Measurements from ENCODE around the gene IFI27L2. TPM values are rescaled to one million over a fixed set of nuclear protein-coding genes. Genes with fewer than 3 reads are reported as not detected.

IFI27L2 gene
- total RNA-seq, 2 experiments from 2014 or later = 76.4 to 77.9 TPM

DNA sequence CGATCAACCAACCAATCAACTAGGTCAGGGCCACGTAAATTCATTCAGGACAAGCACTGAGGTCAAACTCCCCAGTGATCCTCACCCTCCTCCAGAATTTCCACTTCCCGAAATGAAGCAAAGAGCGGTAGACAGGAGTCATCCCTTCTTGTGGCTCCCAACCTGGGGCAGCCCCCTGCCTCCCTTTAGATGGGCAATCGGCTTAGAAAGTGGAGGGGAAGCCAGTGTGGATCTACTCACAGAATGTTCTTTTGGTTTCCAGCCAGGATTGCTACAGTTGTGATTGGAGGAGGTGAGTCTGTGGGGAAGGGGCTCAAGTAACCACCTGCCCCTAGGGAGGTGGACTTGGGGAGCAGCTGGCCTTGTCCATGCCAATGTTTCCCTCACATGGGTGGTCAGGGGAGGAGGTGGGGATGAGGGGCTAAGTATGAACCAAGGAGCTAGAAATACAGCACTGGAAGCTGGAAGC is 14.8 kb downstream of the IFI27L2 start:
- Mint-ChIP-seq H3K9me3 (peaks cover 3% of the 10 kb centered on the region), H3K4me1 (peaks cover 43% of the 10 kb centered on the region), H3K27me3 (peaks cover 4% of the 10 kb centered on the region), H3K36me3 (peaks cover 17% of the 10 kb centered on the region), H3K4me3 (peak overlapping the region; percentile 9), H3K27ac (peak overlapping the region; percentile 9)
- POLR2A ChIA-PET = interaction anchor here (1.4 to 1.6 kb wide), 4 partner anchors 10 to 33 kb away, joined by 3 to 5 read pairs (median 4); partner anchors contain the start of genes DDX24 and IFI27L1
- DNase-seq (no peak), ATAC-seq (ENCODE audit: low read depth) (no peak)

GRCh38 chr14:94113908-94114588 is 15.4 kb downstream of the IFI27L2 start:
- Mint-ChIP-seq H3K27me3 (peaks cover 1% of the 10 kb centered on the region), H3K36me3 (peaks cover 17% of the 10 kb centered on the region), H3K4me1 (peaks cover 43% of the 10 kb centered on the region), H3K9me3 (no peaks in the 10 kb centered on the region), H3K27ac (no peak overlapping the region), H3K4me3 (peak overlapping the region; percentile 16)
- ATAC-seq (ENCODE audit: low read depth) (no peak), DNase-seq (no peak)
- POLR2A ChIA-PET = interaction anchor here (1.4 to 1.6 kb wide), 4 partner anchors 11 to 33 kb away, joined by 3 to 5 read pairs (median 4); partner anchors contain the start of genes DDX24 and IFI27L1

DNA sequence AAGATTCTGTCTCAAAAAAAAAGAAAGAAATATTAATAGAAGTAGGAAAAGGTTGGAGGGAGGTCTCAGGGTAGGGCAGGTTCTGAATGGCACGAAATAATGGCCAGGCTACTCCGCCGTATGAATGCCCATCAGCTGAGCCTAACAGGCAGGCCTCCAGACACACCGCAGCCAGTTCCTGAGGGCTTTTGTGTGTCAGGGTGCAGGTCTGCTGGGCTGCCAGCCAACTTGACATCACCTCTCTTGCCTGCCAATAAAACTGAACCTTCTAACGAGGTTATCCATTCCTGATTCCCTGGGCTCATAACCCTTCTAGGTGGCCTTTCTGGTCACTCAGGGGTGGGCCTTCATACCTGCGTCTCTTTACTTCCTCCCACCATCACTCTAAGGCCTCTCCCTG is 15.9 kb downstream of the IFI27L2 start:
- POLR2A ChIA-PET = interaction anchor here (1.4 kb wide), 1 partner anchor 13 kb away, joined by 3 read pairs; no protein-coding TSS in a partner anchor
- DNase-seq = no peak
- no peak overlapping the region for H3K27ac Mint-ChIP-seq
- H3K4me3 Mint-ChIP-seq = peak overlapping the region; percentile 16
- no peaks in the 10 kb centered on the region for H3K9me3 Mint-ChIP-seq
- no peak for ATAC-seq (ENCODE audit: low read depth)
- H3K36me3 Mint-ChIP-seq = peaks cover 19% of the 10 kb centered on the region
- peaks cover 43% of the 10 kb centered on the region for H3K4me1 Mint-ChIP-seq
- peaks cover 1% of the 10 kb centered on the region for H3K27me3 Mint-ChIP-seq

DNA sequence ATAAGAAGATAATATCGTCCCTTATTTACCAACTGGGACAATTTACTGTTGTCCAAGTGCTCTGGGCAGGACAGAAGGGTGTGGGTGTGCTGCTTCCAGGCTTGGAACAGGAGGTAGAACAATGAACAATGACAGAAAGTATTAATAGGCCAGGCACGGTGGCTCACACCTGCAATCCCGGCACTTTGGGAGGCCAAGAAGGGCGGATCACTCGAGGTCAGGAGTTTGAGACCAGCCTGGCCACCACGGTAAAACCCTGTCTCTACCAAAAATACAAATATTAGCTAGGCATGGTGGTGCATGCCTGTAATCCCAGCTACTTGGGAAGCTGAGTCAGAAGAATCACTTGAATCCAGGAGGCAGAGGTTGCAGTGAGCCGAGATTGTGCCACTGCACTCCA is 16.3 kb downstream of the IFI27L2 start:
- POLR2A ChIA-PET = no interaction called here
- peak overlapping the region; percentile 8 for H3K27ac Mint-ChIP-seq

GRCh38 chr14:94112513-94113063 is 16.8 kb downstream of the IFI27L2 start:
- Mint-ChIP-seq H3K4me1 (peaks cover 35% of the 10 kb centered on the region), H3K36me3 (peaks cover 27% of the 10 kb centered on the region), H3K27ac (peak overlapping the region; percentile 68), H3K27me3 (no peaks in the 10 kb centered on the region), H3K4me3 (peak overlapping the region; percentile 85), H3K9me3 (peaks cover 2% of the 10 kb centered on the region)
- no peak for ATAC-seq (ENCODE audit: low read depth)
- no peak for DNase-seq
- POLR2A ChIA-PET = no interaction called here

More for the DNA sequence above, 16.3 kb downstream of the IFI27L2 start:
- DNase-seq = no peak
- H3K9me3 Mint-ChIP-seq = no peaks in the 10 kb centered on the region
- peaks cover 1% of the 10 kb centered on the region for H3K27me3 Mint-ChIP-seq
- H3K4me3 Mint-ChIP-seq = peak overlapping the region; percentile 85
- no peak for ATAC-seq (ENCODE audit: low read depth)
- H3K4me1 Mint-ChIP-seq = peaks cover 40% of the 10 kb centered on the region
- peaks cover 24% of the 10 kb centered on the region for H3K36me3 Mint-ChIP-seq

GRCh38 chr14:94111276-94112095 is 17.9 kb downstream of the IFI27L2 start:
- peaks cover 2% of the 10 kb centered on the region for H3K9me3 Mint-ChIP-seq
- no peak for ATAC-seq (ENCODE audit: low read depth)
- H3K36me3 Mint-ChIP-seq = peaks cover 33% of the 10 kb centered on the region
- H3K27me3 Mint-ChIP-seq = no peaks in the 10 kb centered on the region
- peaks cover 32% of the 10 kb centered on the region for H3K4me1 Mint-ChIP-seq
- peak overlapping the region; percentile 85 for H3K4me3 Mint-ChIP-seq
- POLR2A ChIA-PET = interaction anchor here (1.0 to 2.0 kb wide), 4 partner anchors 12 to 31 kb away, joined by 3 to 11 read pairs (median 6); partner anchors contain the start of genes DDX24, IFI27L1 and IFI27L2
- peak overlapping the region; percentile 92 for H3K27ac Mint-ChIP-seq
- DNase-seq = no peak

DNA sequence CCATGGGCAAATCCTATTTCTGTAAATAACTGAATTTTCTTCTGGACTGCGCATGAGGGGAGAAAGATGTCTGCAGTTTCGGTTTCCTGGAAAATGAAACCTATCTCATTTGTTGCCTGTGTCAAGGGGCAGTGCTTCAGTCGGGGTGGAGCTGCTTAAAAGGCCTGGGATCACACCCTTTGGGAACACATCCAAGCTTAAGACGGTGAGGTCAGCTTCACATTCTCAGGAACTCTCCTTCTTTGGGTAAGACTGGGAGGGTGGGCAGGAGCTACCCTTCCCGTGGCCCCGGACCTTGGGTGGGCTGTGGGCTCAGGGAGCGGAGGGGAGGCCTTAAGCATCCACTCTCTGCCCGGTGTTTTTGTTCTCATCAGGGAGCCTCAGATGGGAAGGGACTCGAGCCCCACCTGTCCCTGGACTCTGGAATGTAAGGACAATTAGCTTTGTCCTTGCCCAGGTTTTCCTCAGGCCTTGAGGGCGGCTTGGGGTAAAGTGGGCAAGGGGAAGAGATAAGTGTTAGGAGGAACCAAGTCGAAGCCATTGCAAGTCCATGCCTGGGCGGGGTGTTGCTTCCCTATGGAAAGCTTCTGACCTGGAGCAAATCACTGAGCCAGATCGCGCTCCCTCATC is 18.7 kb downstream of the IFI27L2 start, which contains the start of gene IFI27:
TSS of gene IFI27 (plus strand) at position 185 of the 630 bp plus-strand sequence.
- Mint-ChIP-seq H3K9me3 (peaks cover 2% of the 10 kb centered on the region), H3K4me1 (peaks cover 32% of the 10 kb centered on the region), H3K27ac (peak within 1 kb of the TSS; percentile 92), H3K4me3 (peak within 1 kb of the TSS; percentile 85), H3K27me3 (no peaks in the 10 kb centered on the region), H3K36me3 (peaks cover 33% of the 10 kb centered on the region)
- ATAC-seq (ENCODE audit: low read depth) = peak; percentile 58
- DNase-seq = no peak
- POLR2A ChIA-PET = interaction anchor here (1.0 to 2.0 kb wide), 4 partner anchors 13 to 30 kb away, joined by 3 to 11 read pairs (median 6); partner anchors contain the start of genes DDX24, IFI27L1 and IFI27L2

GRCh38 chr14:94109915-94110250 is 19.5 kb downstream of the IFI27L2 start:
- no peak overlapping the region for H3K4me3 Mint-ChIP-seq
- peak overlapping the region; percentile 92 for H3K27ac Mint-ChIP-seq
- H3K9me3 Mint-ChIP-seq = peaks cover 2% of the 10 kb centered on the region
- no peaks in the 10 kb centered on the region for H3K27me3 Mint-ChIP-seq
- POLR2A ChIA-PET = interaction anchor here (1.4 to 1.5 kb wide), 2 partner anchors 14 to 19 kb away, joined by 3 to 11 read pairs; partner anchors contain the start of gene IFI27L2
- no peak for ATAC-seq (ENCODE audit: low read depth)
- H3K4me1 Mint-ChIP-seq = peaks cover 30% of the 10 kb centered on the region
- no peak for DNase-seq
- peaks cover 30% of the 10 kb centered on the region for H3K36me3 Mint-ChIP-seq

- DNase-seq (no peak), ATAC-seq (ENCODE audit: low read depth) (no peak)
- POLR2A ChIA-PET = no interaction called here
- Mint-ChIP-seq H3K27ac (no peak overlapping the region), H3K4me1 (peaks cover under 1% of the 10 kb centered on the region), H3K4me3 (no peak overlapping the region), H3K9me3 (peaks cover 2% of the 10 kb centered on the region), H3K27me3 (no peaks in the 10 kb centered on the region), H3K36me3 (peaks cover 15% of the 10 kb centered on the region)
Observed at GRCh38 chr14:94104731-94105130, 24.7 kb downstream of the IFI27L2 start.

DNA sequence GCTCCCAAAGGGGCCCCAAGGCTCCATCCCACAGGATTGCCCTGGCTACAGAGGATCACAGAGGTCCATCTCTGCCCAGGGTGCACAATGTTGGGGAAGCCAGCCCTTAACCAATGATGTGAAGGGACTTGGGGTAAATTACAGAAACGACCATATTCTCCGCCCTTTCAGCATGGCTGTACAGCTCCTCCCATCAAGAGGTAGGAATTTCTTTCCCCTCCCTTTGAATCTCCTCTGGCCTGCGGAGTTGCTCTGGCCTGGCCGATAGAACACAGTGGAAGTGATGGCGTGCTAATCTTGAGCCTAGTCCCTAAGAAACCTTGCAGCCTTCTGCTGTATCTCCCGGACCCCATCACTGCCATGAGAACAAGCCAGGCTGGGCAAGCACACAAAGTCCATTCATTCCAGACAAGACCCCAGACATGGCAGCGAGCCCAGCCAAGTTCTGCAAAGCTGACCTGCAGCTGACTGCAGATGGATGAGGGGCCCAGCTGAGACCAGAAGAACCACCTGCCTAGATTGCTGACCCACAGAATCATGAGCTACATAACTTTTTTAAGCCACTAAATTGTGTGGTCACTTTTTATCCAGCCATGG is 25.8 kb downstream of the IFI27L2 start:
- H3K36me3 Mint-ChIP-seq = peaks cover 17% of the 10 kb centered on the region
- no peaks in the 10 kb centered on the region for H3K27me3 Mint-ChIP-seq
- POLR2A ChIA-PET = no interaction called here
- no peak overlapping the region for H3K4me3 Mint-ChIP-seq
- ATAC-seq (ENCODE audit: low read depth) (no peak), DNase-seq (no peak)
- no peak overlapping the region for H3K27ac Mint-ChIP-seq
- no peaks in the 10 kb centered on the region for H3K4me1 Mint-ChIP-seq
- peaks cover 2% of the 10 kb centered on the region for H3K9me3 Mint-ChIP-seq

DNA sequence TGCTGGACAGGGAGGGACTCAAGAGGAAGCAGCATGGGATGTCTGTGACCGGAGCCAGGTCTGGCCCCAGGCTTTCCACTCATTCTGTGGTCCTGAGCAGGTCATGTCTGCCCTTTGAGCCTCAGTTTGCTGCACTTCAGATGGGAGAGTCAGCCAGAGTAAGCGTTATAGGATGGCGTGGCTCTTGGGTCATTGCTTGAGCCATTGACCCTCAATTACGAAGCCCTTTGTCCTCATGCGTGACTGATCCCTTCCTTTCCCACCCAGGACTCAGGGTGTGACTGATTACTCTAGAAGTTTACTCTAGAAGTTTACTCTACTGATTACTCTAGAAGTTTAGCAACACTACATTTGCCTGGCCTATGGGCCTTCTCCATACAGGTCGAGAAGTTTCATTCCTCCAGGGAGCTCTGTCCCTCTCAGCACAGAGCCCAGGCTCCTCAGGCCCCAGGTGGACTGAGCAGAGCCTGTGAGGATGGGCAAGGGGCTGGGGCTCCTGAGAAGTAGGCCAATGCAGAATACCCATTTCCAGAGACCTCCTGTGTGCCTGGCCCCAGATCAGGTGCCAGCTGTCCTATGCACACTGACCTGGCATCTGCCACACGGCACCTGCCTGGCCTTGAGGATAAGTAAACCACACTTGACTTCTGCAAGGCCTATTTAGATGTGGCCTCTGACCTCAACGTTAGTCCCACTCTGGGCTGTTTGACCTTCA is 26.5 kb downstream of the IFI27L2 start:
- Mint-ChIP-seq H3K36me3 (peaks cover 15% of the 10 kb centered on the region), H3K4me3 (no peak overlapping the region), H3K4me1 (no peaks in the 10 kb centered on the region), H3K9me3 (peaks cover 1% of the 10 kb centered on the region), H3K27me3 (no peaks in the 10 kb centered on the region), H3K27ac (no peak overlapping the region)
- POLR2A ChIA-PET = no interaction called here
- ATAC-seq (ENCODE audit: low read depth) = no peak
- DNase-seq = no peak

DNA sequence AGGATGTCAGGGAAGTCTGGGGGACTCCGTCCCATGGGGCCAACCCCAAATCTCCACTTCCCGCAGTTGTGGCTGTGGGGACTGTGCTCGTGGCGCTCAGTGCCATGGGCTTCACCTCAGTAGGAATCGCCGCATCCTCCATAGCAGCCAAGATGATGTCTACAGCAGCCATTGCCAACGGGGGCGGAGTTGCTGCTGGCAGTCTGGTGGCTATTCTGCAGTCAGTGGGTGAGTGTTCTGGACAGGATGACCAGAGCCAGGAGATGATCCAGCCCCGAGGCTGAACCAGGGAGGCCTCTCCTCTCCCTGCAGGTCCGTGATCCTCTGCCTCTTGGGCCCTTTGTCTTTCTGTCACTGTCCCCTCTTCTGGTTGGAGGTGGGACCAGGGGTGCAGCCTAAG is 27.7 kb downstream of the IFI27L2 start:
- no peaks in the 10 kb centered on the region for H3K4me1 Mint-ChIP-seq
- POLR2A ChIA-PET = no interaction called here
- DNase-seq (no peak), ATAC-seq (ENCODE audit: low read depth) (no peak)
- no peaks in the 10 kb centered on the region for H3K9me3 Mint-ChIP-seq
- H3K36me3 Mint-ChIP-seq = peaks cover 12% of the 10 kb centered on the region
- H3K27ac Mint-ChIP-seq = no peak overlapping the region
- H3K27me3 Mint-ChIP-seq = no peaks in the 10 kb centered on the region
- H3K4me3 Mint-ChIP-seq = no peak overlapping the region

Measured in activated naive CD8-positive, alpha-beta T cell treated with anti-CD3 and anti-CD28 coated beads, Interleukin-2, amount 10 ng/mL, durations not matched to agents 7 days and 5 days (primary cell).